IPS DF 4.7 (cell line): ENCODE data around the gene YPEL1.
A peak's percentile ranks its signal among the peaks of the same experiment; 100 is the strongest.

ENCODE experiments used
- DNase-seq: peaks from one replicate; pipeline ENCODE4 v3.0.0-alpha.2; 2013; ENCODE audit warnings: low spot score; ENCODE audit errors: extremely low read depth

The YPEL1 gene

DNA sequence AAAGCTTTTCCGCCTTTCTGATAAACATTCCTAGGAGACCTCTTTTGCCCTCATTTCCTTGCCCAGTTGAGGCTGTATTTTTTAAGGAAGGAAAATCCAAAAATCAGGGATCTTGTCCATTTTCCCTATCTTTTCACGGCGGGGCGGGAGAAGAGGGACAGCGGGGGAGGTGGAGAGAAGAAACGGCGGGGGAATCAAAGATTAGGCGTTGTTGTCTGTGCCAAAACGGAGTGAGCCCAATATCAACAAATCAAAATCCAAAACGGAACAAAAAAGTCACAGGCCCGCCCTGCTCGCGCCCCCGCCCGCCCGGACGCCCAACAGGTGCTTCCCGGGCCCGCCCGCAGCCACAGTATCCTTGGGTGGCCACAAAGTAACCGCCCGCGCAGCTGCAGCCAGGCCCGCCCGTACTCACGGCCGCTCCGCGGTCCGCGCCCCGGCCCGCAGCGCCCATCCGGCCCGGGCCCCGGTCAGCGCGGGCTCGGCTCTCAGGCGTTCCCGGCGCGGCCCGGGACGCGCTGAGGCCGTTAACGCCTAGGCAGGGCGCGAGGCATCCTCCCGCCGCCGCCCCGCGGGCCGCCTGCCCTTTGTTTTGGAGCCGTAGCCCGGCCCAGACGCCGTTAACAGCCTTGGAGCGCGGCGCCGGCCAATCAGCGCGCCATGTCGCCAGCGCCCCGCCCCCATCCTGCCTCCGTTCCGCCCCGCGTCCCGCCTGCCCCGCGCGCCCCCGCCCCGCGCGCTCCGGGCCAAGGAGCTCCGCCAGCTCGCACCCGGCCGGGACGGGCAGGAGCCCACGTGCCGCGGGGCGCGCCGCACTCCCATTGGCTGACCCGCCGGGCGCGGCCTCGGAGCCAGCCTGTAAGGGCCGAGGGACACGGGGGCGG is at the start of gene YPEL1:
TSS of gene YPEL1 (minus strand) at position 595 of the 884 bp plus-strand sequence. CDS start 25,050 bp downstream, outside the sequence.
- peak; percentile 58 for DNase-seq

DNA sequence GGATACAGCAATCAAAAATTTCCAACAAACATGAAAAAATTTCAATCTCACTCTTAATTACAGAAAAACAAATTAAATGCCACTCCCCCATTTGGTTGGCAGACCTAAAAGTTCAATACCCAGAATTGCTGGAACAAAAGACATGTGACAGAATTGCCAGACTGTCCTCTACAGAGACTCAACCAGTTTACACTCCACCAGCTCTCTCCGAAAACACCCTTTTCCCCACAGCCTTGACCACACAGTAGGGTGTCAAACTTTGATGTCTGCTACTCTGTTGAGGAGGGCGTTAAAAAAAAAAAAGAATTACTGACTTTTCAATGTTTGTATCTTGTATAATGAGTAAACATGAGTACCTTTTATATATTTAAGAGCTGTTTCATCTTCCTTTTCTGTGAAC is 44.7 kb upstream of the YPEL1 start:
- no peak for DNase-seq

- no peak for DNase-seq
These were observed 43.9 kb upstream of the YPEL1 start for GRCh38 chr22:21779444-21779843.

GRCh38 chr22:21778705-21779363 is 43.2 kb upstream of the YPEL1 start:
- no peak for DNase-seq

DNA sequence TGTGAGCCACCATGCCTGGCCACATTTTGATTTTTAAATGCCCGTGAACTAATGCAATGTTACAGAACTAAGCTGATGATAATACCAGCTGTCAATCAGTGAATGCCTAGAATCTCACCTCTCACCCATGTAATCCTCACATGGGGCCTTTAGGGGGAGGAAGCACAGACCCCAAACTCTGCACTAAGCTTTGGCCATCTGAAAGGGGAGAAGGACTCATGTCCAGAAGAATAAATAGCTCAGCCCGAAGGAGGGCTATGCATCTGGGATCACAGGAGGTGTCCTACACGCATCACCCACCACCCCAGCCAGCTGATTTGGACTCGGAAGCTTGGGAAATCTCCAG is 36.0 kb upstream of the YPEL1 start:
- DNase-seq: no peak

DNA sequence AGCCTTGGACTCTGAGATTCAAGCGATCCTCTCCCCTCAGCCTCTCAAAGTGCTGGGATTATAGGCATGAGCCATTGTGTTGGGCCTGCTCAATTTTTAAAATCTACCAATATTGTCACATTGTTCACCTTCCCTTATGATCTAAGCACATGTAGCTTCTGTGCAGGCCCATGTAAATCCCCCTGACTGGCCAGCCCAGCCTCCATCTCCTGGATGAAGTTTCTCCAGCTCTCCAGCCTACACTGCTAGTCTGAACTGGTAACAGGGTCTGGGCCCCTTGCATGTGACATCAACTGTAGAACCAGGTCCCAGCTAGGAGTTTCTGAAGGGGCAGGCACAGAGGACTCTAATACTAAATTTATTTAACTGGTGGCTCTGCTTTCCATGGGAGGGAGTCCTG is 32.8 kb upstream of the YPEL1 start:
- DNase-seq: no peak

DNA sequence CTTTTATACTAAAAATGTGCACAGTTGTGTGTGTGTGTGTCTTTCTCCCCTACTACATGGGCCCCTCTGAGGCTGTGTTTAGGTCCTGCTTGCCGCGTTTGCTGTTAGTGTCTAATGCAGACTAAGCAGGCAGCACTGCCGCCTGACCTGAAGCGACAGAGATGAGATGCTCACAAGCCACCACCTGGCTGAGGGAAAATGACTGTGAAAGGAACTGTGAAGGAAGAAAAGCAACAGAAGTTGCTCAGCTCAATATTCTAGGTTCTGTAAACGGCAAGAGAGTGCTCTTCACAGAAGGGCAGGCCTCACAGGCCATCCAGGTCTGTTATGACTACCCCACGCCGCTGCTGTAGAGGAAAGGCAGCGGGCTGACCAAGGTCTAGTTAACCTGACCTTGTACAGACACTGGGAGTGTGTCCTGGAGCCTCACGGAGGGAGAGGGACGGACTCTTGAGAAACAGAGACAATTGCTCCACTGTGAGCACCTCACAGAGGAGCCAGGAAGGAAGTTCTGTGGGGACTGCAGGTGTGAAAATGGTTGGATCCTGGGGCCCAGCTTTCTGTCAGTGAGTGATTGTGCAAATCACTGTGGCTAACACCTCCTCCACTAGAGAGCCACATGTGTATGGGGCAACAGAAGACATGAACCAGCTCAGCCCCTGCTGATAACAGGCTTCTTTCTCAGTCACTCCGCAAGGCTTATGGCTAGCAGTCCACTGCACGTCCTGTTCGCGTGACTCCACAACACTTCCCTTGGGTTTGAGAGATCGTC is 31.3 kb upstream of the YPEL1 start:
- DNase-seq: no peak

GRCh38 chr22:21765909-21766529 is 30.4 kb upstream of the YPEL1 start:
- DNase-seq: no peak

- no peak for DNase-seq
These were observed 28.6 kb upstream of the YPEL1 start for GRCh38 chr22:21764038-21764804.

- no peak for DNase-seq
These were observed 27.4 kb upstream of the YPEL1 start for GRCh38 chr22:21762712-21763581.

GRCh38 chr22:21761994-21762680 is 26.5 kb upstream of the YPEL1 start:
- DNase-seq: no peak

DNA sequence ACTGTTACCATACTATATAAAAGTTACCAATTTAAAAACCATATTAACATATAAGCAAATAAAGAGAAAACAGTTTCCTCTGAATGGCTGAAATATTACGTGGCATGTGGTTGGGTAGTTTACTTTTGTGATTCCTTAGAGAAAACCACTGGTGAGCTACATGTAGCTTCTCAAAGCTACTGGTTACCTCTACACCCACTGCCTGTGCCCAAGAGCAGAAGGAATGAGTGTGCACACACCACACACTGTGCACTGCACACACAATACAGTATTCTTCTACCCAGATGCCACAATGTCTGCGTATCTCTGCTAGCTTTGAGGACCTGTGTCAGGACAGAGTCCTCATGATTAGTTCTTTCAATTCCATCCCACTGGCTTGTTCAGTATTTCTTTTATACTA is 25.5 kb upstream of the YPEL1 start:
- no peak for DNase-seq

DNA sequence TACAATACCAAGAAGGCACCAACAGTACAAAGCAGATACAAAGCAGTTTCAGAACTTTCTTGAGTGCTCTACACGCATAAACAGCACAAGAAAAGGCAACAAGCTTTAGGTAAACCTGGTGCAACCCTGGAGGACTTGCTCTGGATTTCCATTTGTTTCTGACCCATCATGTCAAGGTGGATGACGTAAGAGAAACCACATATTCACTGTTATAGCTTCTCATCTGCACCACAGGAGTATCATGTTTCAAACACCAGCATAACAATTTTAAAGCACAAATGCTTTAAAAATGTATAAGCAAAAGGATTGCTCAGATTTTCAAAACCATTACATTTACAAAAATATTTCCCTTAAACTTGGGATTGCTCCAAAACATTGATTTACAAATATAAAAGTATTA is 25.0 kb upstream of the YPEL1 start:
- no peak for DNase-seq

DNA sequence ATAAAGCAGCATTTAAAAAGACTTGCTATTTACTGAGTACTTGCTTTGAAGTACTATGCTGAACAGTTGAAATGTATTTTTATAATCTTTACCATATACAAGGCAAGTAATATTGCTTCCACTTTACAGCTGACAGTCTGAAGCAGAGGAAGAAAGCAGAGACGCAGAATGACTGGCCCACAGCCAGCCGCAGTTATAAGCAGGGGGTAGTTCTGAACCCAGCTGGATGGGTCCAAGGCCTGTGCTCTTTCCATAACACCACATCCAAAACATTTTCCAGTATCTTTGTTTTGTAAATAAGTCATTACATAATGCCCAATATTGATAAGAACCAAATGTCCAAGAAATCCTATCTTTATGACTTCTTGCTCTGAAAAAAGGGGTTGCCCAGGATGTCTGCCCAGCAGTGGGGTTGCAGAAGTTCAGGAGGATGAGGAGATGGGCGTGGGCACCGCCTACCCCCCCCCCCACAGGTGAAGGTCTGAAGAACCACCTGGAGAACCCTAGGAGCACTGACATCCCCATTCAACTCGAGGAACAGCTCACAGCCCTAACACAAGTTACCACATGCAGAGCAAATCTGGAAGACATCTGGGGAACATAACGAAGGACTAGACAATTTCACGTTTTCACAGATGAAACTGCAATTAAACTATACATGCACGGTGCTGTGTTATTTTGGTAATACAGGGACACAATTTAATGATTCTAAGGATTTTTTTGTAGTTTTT is 24.2 kb upstream of the YPEL1 start:
- DNase-seq: no peak

- no peak for DNase-seq
These were observed 23.5 kb upstream of the YPEL1 start for GRCh38 chr22:21759093-21759492.

DNA sequence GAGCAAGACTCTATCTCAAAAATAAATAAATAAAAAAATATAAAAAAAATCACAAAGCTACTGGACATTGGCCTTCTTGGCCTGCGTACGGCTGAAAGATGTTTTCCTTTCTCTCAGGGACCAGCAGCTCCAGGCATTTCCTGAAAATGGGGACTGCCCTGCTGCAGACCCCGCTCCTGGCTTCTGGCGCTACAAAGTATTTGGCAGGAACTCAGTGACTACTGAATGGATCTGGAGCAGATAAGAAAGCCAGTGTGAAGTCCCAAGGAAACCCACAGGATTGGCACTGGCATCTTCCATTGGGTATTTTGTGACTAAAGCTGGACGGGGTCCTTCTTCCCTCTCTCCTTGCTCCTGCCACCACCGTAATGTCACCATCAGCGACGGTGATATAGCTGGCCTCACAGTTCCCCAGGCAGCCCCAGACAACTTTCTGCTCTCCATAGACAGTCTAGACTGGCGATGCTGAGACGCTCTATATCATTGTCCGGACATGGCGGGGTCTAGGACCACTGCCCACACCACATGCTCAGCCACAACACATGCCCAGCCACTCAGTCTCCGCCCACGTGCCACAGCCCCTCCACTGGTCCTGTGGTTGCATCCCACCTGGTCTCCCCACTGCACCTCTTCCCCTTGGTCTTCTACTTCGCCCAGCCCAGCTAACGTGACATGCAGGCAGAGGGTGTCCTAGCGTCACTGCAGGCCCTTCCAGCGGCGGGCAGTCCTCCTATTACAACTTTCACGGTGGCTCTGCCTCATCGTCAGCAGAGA is 22.7 kb upstream of the YPEL1 start:
- DNase-seq: no peak

- no peak for DNase-seq
These were observed 20.3 kb upstream of the YPEL1 start for GRCh38 chr22:21755851-21756284.

GRCh38 chr22:21754523-21754922 is 18.9 kb upstream of the YPEL1 start:
- DNase-seq: no peak
